LHCN-M2 (cell line): ENCODE measurements around the gene INHBA. TPM values are rescaled to one million over a fixed set of nuclear protein-coding genes. Genes with fewer than 3 reads are reported as not detected.

Source experiments
- DNase-seq: peaks from one replicate; pipeline ENCODE4 v3.0.0-alpha.2; 2012; ENCODE audit warnings: low read depth
- total RNA-seq: library from RNA; depleted of rRNA; stranded (reverse); fragments of >200 nt; gene quantifications from 2 replicates; pipeline ENCODE4 v1.2.3, GENCODE V29; 2014

INHBA gene
- total RNA-seq, 1 experiment from 2014 or later: 3.0 TPM

DNA sequence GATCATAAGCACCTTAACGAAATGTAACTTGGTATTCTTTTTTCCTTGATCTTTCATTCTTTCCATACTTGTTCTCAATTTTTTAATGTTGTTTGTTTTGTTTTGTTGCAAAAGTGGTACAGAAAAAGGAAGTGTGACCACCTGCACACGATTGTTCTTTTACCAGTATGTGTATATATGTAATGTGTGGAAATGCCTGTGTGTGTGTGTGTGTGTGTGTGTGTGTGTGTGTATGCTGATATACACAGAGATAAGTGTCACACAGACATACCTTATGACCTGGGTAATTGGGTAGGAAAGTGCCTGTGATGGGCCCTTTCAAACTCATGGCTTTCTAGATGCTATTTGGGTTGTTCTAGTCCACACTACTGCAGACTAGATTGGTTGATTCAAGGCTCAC, 14.0 kb downstream of the INHBA start:
- no peak for DNase-seq

- peak; percentile 67 for DNase-seq
Measured at GRCh38 chr7:41688012-41688625, 14.8 kb downstream of the INHBA start.

- peak; percentile 78 for DNase-seq
Measured at GRCh38 chr7:41685684-41686083, 17.2 kb downstream of the INHBA start.

- DNase-seq: no peak
Measured at GRCh38 chr7:41682422-41682821, 20.5 kb downstream of the INHBA start.

DNA sequence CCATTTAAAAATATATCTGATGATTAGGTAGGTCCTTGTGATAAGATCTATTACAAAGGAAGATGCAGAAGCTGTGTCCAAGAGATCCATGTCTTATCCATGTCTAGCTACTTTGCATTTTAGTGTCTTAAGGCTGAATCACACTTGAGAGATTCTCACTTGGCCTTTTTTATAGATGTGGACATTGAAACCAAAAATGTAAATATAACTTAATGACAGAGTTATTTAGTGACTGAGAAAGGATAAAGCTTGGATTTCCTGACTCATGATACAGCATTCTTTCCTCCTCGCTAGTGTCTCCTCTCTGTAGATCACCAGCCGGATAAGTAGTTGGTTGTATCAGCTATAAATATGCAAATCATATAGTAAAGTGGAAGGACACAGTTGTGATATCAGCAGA, 23.3 kb downstream of the INHBA start:
- no peak for DNase-seq

- no peak for DNase-seq
Measured at GRCh38 chr7:41674505-41675023, 28.3 kb downstream of the INHBA start.

- DNase-seq: peak; percentile 13
Measured at GRCh38 chr7:41661596-41661995, 41.3 kb downstream of the INHBA start.

GRCh38 chr7:41659539-41659938, 43.4 kb downstream of the INHBA start:
- no peak for DNase-seq

- DNase-seq: peak; percentile 34
Measured at GRCh38 chr7:41656366-41656765, 46.5 kb downstream of the INHBA start.

GRCh38 chr7:41655426-41655825, 47.5 kb downstream of the INHBA start:
- no peak for DNase-seq

DNA sequence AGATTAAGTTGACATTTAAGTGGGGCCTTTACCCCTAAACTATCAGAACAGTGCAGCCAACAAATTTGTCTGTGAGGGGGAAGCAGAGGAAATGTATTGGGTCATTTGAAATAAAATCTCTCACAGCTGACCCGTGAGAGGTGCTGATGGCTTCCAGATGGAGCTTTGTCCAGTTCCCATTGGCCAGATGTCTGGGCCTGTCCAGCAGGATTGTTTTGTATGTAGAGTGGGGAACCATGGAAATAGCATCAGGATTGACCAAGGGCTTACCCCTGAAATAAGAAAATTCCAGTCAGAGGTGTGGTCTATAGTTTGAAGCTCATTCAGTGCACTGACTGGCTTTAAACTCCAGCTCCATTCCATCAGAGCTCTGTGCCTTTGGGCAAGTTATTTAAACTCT, 50.6 kb downstream of the INHBA start:
- DNase-seq: peak; percentile 15

DNA sequence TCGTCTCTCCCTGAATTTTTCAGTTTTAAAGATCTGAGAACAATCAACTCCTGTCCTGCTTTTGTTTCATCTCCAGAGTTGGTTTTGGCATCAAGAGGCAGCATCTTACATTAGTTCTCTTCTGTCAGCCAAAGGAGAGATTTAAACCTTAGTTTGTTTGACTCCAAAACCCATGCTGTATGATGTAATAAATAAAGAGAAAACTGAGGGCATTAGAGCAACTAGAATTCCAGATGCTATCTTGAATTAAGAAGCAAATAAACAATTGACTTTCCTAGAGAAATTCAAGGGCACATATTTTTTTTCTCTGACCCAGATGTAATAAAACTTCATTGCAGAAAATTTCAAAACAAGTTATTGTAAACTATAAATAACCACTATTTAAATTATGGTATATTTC, 54.4 kb downstream of the INHBA start:
- no peak for DNase-seq

DNA sequence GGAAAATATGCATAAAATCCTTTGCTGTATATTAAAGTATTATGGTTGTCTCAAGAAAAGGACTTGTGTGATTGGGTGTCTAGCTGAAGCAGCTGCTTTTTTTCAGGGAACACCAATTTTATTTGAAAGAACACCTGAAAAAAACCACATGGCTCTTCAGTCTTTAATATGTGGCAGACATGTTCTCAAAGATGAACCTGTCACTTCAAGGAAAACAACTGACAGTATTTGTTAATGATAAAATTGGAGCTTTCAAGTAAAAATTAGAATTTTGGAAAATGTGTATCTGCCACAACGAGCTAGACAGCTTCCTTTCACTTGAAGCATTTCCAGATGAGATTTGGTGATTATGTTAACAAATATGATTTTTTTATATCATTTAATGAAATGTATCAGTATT, 59.3 kb downstream of the INHBA start:
- DNase-seq: no peak

DNA sequence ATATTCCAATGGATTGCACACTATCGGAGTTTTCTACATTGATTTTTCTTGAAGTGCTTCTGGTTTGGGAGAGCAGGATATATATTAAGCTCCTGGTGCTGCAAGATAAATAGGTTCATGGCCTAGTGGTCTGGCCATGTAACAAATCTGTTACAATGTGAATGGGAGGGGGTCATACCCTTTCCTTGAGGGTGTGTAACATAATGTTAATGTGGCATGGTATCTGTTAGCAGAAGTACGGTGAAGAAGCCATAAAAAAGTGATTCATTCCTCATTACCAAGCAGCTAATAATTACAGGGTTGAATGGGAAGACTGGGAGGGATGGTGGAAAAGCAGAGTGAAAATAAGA, 61.2 kb downstream of the INHBA start:
- no peak for DNase-seq

DNA sequence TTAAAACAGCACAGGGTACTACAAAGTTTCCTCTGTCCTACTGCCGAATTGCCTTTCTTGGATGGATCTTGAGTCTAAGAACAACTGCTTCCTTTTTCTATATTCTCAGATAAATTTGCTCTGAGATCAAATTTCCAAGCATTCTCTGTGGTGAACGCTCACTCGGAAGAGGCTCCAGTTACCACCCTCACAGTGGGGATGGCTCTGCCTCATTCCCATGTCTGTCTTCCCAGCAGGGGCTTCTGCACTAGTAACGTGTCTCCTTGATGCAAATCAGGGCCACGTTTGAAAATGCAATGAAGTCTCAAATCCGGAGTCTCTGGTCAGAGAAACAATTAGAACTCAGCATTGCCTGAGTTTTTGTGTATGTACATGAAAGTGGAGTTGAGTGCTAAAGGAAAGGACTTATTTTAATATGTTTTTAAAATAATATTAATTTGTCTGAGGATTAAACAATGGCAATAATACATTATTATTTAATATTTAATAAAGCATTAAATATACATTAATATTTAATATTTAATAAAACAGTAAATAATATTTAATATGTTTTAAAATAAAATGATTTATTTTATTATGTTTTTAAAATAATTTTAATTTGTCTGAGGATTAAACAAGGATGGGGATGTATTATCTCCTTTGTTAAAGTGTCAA, 61.8 kb downstream of the INHBA start:
- DNase-seq: peak; percentile 70

DNA sequence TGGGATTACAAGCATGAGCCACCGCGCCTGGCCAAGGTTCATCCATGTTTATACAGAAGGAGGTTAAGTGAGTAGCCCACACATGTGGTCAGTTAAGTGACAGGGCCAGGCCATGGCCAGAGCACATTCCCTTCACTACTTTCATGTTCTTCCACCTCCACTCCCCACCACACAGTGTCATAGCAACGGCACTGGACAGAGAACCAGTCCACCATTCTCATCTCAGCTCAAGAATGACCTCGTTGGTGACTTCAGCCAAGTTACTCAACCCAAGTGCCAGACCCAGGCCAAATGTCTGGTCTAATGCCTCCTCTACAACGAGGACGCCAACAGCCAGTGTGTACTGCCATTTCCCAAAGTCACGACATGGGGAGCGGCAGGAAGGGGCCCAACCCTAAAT, 62.4 kb downstream of the INHBA start:
- DNase-seq: peak; percentile 37

DNA sequence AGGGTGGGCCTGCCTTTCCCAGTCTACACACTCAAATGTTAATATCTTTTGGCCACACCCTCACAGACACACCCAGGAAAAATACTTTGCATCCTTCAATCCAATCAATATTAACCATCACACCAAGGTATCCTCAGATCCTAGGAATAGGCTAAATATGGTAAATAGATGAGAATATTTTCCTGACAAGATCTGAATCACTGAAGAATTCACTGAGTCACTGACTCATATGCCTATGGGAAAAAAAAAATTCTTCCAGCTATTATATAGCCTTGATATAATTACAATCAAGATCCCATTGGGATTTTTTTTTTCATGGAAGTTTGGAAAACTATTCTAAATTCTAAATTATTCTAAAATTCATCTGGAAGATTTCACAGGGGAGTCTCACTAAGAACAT, 65.8 kb downstream of the INHBA start:
- peak; percentile 26 for DNase-seq
